B cell (primary cell): ENCODE results near the gene DUSP16.

Experiments
- CTCF ChIP-seq: fragments of 200-600 bp; IDR thresholded peaks from one replicate; pipeline ENCODE4 v1.8.0; 2022; ENCODE audit warnings: antibody characterized with exemption, mild to moderate bottlenecking
- EZH2 ChIP-seq: IDR thresholded peaks from 2 replicates; pipeline ENCODE4 v1.6.1; 2012; ENCODE audit warnings: borderline replicate concordance, low read depth, mild to moderate bottlenecking, moderate library complexity, low read length; ENCODE audit not compliant: insufficient read depth, poor library complexity, severe bottlenecking

GRCh38 chr12:12468575-12468974, 94.1 kb downstream of the DUSP16 start:
- TF ChIP-seq EZH2 = no peak
- no peak for TF ChIP-seq CTCF
